Activated T-helper 9 cell treated with anti-CD3 and anti-CD28 coated beads, Interleukin-2, amount 50 U/mL, for 16 hours (primary cell): ENCODE results near the gene UBL5.

ENCODE experiments used
- DNase-seq: peaks from one replicate; pipeline ENCODE4 v3.0.0-alpha.2; 2020; ENCODE audit warnings: low read depth

The UBL5 gene

GRCh38 chr19:9856609-9857008, 28.9 kb downstream of the UBL5 start:
- DNase-seq, result no peak

- DNase-seq, result no peak
Observed at GRCh38 chr19:9857076-9857721, 29.5 kb downstream of the UBL5 start.

DNA sequence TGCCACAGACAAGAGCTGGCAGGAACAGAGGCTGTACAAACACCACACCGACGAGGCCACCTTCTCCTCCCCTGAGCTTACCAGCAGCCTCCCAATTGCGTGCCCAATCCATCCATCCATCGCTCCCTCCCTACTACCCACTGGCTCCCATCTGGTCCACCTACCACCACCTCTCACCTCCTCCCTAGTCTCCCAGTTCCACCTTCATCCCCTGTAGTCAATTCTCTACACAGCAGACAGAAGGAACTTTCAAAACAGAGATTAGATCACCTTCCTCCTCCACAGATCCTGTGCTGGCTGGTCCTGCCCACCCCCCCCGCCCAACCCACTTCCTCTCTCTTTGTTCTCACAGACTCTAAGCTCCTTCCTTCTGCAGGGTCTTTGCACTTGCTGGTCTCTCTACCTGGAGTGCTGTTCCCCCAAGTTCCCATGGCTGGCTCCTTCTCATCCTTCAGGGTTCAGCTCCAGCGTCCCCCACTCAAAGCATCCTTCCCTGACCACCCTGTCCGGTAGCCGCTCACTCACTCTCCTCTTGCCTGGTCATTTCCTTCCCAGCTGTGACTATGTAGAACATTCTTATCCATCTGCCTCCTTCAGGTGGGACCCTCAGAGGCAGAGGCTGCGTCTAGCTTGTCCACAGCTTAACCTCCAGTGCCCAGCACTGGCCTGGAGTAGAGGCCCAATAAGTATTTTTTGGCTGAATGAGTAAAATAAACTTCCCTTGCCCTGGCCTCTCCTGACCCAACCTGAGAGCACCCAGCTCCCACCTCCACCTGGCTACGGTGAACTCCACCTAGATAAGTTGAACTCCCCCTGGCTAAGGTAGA, 30.4 kb downstream of the UBL5 start:
- DNase-seq, result no peak

GRCh38 chr19:9858766-9859165, 31.0 kb downstream of the UBL5 start:
- DNase-seq, result no peak

DNA sequence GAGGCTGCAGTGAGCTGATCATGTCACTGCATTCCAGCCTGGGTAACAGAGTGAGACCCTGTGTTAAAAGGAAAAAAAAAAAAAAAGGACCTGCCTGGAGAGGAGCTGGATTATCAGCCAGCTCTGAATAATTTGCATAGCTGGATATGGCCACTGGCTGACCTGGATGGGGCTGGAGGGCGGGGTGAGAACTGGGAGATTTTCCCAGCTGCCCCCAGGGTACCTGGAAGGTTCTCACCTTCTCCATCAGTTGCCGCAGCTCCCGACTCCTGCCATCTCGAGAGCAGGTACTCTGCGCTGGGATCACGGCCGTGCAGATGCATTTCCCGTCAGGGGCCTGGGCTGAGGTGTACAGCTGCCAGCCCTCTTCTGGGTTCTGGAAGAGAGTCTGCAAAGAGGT, 32.7 kb downstream of the UBL5 start:
- no peak for DNase-seq

DNA sequence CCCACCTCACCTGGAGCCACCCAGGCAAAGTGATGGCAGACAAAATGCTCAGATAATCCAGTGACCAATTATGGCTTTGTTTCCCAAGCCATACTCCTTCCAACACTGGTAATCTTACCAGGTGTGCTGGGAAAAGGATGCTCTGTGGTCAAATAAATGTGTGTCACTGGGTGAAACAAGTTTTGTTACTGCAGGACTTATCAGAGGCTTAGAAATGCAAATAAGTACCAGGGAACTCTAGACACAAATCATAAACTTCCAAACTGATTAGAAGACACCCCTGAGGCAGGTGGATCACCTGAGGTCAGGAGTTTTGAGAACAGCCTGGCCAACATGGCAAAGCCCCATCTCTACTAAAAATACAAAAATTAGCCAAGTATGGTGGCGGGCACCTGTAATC, 33.8 kb downstream of the UBL5 start:
- no peak for DNase-seq

DNA sequence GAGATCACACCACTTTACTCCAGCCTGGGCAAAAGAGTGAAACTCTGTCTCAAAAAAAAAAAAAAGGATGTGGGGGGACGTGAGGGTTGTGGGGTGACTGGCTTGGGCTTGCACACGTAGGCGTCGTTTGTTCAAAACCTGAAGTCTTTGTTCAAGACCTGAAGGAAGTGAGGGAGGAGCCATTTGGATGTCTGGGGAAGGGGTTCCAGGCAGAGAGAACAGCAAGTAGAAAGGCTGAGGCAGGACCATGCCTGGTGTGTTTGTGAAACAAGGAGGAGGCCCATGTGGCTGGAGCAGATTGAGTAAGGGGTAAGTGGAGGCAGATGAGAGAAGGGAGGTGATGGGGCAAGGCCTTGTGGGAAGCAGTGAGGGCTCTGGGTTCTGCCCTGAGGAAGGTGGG, 35.2 kb downstream of the UBL5 start:
- no peak for DNase-seq

DNA sequence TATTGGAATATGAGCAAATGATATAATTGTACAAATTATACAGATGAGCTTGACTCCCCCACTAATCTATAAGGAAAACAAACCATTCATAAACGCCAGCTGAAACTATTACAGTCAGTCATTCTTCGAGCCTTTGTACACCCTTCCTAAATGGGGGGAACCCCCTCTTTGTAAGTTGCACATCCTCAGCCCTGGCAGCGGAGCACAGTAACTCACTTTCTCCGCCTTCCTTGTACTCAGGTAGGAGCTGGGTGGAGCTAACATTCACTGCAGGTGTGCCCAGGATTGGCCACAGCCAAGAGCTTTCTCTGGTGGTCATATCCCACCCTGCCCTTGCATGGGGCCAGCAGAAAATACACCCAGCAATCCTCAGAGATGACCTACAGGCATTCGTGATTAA, 36.0 kb downstream of the UBL5 start:
- no peak for DNase-seq

DNA sequence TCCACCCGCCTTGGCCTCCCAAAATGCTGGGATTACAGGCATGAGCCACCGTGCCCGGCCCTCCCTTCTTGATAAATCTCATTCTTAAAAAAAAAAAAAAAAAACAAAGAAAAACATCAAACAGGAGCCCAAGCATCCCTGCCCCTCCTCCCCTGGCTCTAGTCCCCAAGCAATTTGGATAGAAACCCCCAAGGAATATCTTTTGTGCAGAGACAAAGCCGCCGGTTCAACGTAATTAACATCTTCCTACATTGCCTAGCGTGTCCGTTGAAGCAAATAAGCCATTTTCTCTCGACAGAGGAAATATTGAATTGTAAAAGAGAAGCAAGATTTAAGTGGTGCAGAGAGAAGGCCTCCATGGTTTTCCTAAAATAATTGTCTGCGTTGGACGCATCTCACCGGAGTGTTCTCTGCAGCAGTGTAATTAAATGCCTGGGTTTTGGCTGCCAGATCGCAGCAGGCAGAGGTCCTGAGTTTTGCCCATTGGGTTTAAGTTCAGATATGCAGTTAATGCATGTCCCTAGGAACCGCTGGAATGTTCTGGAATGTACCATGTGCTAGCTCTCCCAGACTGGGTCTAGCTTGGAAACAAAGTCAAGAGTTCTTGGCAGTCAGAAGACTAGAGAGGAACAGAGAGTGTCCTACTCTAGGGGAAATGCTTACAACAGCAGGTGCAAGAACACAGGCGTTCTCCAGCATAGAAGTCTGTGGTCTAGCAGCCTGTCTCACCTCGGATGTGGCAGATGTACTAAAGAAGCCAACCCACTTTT, 38.2 kb downstream of the UBL5 start:
- DNase-seq, result no peak

- DNase-seq, result no peak
Observed at GRCh38 chr19:9868983-9869617, 41.4 kb downstream of the UBL5 start.

GRCh38 chr19:9871626-9872338, 44.1 kb downstream of the UBL5 start:
- no peak for DNase-seq

GRCh38 chr19:9872618-9873242, 45.0 kb downstream of the UBL5 start:
- no peak for DNase-seq

- DNase-seq, result no peak
Observed at GRCh38 chr19:9875031-9875627, 47.4 kb downstream of the UBL5 start.

DNA sequence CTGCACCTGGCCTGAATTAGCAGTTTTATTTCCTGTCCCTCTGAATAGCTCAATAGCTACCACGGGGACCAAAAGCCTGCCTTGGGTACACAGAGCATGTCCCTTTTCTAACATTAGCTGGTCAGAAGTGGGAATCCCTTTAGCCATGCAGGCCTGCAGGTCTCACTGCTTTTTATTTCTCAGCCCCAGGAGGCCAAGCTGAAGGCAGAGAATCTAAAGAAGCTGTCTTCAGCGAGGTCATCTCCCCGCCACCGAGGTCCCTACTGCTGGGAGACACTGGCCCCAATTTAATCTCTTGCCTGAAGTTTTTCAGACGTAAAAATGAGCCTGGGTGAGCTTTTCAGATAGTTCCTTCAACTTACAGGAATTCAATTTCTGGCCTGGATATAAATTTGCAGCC, 48.1 kb downstream of the UBL5 start:
- no peak for DNase-seq

DNA sequence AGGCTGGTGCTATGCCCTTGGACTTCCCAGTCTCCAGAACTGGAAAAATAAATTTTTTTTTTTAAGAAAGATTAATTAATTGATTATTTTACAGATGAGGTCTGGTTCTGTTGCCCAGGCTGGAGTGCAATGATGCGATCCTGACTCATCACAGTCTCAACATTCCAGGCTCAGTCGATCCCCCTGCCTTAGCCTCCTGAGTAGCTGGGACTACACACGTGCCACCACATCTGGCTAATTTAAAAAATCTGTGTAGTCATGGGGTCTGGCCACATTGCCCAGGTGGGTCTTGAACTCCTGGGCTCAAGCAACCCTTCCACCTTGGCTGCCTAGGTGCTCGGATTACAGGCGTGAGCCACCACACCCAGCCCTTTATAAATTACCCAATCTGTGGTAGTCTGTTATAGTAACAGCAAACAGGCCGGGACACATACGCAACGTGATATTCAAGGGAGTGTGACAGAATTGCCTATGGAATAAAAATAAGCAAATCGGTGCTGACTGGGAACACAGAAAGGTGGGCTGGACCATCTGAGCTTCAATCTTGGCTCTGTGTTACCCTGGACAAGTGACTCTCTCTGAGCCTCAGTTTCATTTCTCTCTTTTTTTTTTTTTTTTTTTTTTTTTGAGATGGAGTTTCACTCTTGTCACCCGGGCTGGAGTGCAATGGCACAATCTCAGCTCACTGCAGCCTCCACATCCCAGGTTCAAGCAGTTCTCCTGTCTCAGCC, 50.2 kb downstream of the UBL5 start:
- no peak for DNase-seq

DNA sequence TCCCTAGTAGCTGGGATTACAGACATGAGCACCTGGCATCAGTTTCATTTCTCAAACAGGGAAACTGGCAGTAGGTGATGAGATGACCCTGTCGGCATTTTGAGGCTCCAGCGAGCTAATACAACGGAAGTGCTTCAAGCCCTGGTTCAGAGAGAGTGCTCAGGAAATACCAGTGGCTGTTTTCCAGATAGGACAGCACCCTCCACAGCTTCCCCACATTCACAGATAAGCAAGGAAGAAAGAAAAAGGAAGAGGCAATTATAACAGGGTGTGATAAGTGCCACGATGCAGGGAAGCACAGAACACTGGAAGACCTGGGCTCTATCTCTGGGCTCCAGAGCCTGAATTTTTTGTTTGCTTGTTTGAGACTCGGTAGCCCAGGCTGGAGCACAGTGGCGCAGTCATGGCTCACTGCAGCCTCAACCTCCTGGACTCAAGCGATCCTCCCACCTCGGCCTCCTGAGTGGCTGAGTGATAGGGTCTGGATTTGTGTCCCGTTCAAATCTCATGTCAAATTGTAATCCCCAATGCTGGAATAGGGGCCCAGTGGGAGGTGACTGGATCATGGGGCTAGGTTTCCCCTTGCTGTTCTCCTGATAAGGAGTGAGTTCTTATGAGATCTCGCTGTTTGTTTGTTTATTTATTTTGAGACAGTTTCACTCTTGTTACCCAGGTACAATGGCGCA, 50.9 kb downstream of the UBL5 start:
- DNase-seq, result no peak
